SK-N-SH treated with all-trans-retinoic acid at 6 μM for 48 hours (cell line): ENCODE results near the gene FUT4.

ENCODE experiments used
- ATAC-seq: fragments of 200-7000 bp; cut with Tn5 transposase; 3 replicates; pipeline ENCODE4 v1.9.1; 2020; ENCODE audit warnings: mild to moderate bottlenecking, moderate library complexity
- ARNTL ChIP-seq: fragments of 450-650 bp; formaldehyde crosslinking; IDR thresholded peaks from 2 replicates; pipeline ENCODE4 v1.5.0; 2020; ENCODE audit warnings: low read depth, mild to moderate bottlenecking, moderate library complexity, borderline replicate concordance
- BACH2 ChIP-seq: fragments of 250-450 bp; sonication (Bioruptor Pico); IDR thresholded peaks from 2 replicates; pipeline ENCODE4 v1.9.0; 2021; ENCODE audit warnings: mild to moderate bottlenecking, borderline replicate concordance
- CREB5 ChIP-seq: fragments of 250-450 bp; sonication (Bioruptor Pico); IDR thresholded peaks from 2 replicates; pipeline ENCODE4 v1.5.1; 2020; ENCODE audit warnings: low read depth, mild to moderate bottlenecking, moderate library complexity
- CSDC2 ChIP-seq: fragments of 250-450 bp; sonication (Bioruptor Pico); IDR thresholded peaks from 2 replicates; pipeline ENCODE4 v1.5.0; 2020; ENCODE audit warnings: mild to moderate bottlenecking, moderate library complexity
- ESRRG ChIP-seq: fragments of 250-450 bp; sonication (Bioruptor Pico); IDR thresholded peaks from 2 replicates; pipeline ENCODE4 v1.6.1; 2021; ENCODE audit warnings: mild to moderate bottlenecking
- GLIS3 ChIP-seq: fragments of 250-450 bp; sonication (Bioruptor Pico); IDR thresholded peaks from 2 replicates; pipeline ENCODE4 v1.5.0; 2020; ENCODE audit warnings: mild to moderate bottlenecking, moderate library complexity
- ISL1 ChIP-seq: fragments of 250-450 bp; sonication (Bioruptor Pico); IDR thresholded peaks from 2 replicates; pipeline ENCODE4 v2.1.2; 2022; ENCODE audit warnings: mild to moderate bottlenecking, moderate library complexity
- OSR1 ChIP-seq: fragments of 250-450 bp; sonication (Bioruptor Pico); IDR thresholded peaks from 2 replicates; pipeline ENCODE4 v1.8.0; 2022; ENCODE audit warnings: moderate library complexity, mild to moderate bottlenecking, inconsistent platforms
- PPARA ChIP-seq: fragments of 250-450 bp; sonication (Bioruptor Pico); IDR thresholded peaks from 2 replicates; pipeline ENCODE4 v1.5.0; 2020; ENCODE audit warnings: mild to moderate bottlenecking, borderline replicate concordance
- RARB ChIP-seq: fragments of 250-450 bp; sonication (Bioruptor Pico); IDR thresholded peaks from 2 replicates; pipeline ENCODE4 v1.8.0; 2021; ENCODE audit warnings: mild to moderate bottlenecking, moderate library complexity
- SNAI2 ChIP-seq: fragments of 250-450 bp; sonication (Bioruptor Pico); IDR thresholded peaks from 2 replicates; pipeline ENCODE4 v1.5.0; 2020; ENCODE audit warnings: mild to moderate bottlenecking, moderate library complexity
- TCF4 ChIP-seq: fragments of 250-450 bp; sonication (Bioruptor Pico); IDR thresholded peaks from 2 replicates; pipeline ENCODE4 v1.8.0; 2021; ENCODE audit warnings: mild to moderate bottlenecking, moderate library complexity, borderline replicate concordance
- TOX ChIP-seq: fragments of 250-450 bp; sonication (Bioruptor Pico); IDR thresholded peaks from 2 replicates; pipeline ENCODE4 v1.8.0; 2021; ENCODE audit warnings: mild to moderate bottlenecking, moderate library complexity, borderline replicate concordance
- TSHZ2 ChIP-seq: fragments of 250-450 bp; sonication (Bioruptor Pico); IDR thresholded peaks from 2 replicates; pipeline ENCODE4 v1.5.0; 2020; ENCODE audit warnings: mild to moderate bottlenecking, moderate library complexity
- ZC3H10 ChIP-seq: fragments of 250-450 bp; sonication (Bioruptor Pico); IDR thresholded peaks from 2 replicates; pipeline ENCODE4 v1.5.1; 2021; ENCODE audit warnings: mild to moderate bottlenecking, moderate library complexity
- ZFP3 ChIP-seq: fragments of 250-450 bp; sonication (Bioruptor Pico); IDR thresholded peaks from 2 replicates; pipeline ENCODE4 v1.5.0; 2020; ENCODE audit warnings: mild to moderate bottlenecking, moderate library complexity
- ZNF565 ChIP-seq: fragments of 450-650 bp; formaldehyde crosslinking; conservative IDR thresholded peaks from 2 replicates; pipeline ENCODE4 v1.5.0; 2020; ENCODE audit warnings: low read depth, mild to moderate bottlenecking, moderate library complexity
- ZNF70 ChIP-seq: fragments of 450-650 bp; formaldehyde crosslinking; IDR thresholded peaks from 2 replicates; pipeline ENCODE4 v1.5.0; 2020; ENCODE audit warnings: mild to moderate bottlenecking, moderate library complexity
- TF ChIP-seq, protein P1 (sequence below): fragments of 250-450 bp; sonication (Bioruptor Pico); IDR thresholded peaks from 2 replicates; pipeline ENCODE4 v1.8.0; 2021; ENCODE audit warnings: low read depth, mild to moderate bottlenecking, moderate library complexity, borderline replicate concordance
- TF ChIP-seq, protein P2 (sequence below): fragments of 250-450 bp; sonication (Bioruptor Pico); IDR thresholded peaks from 2 replicates; pipeline ENCODE4 v1.5.1; 2021; ENCODE audit warnings: mild to moderate bottlenecking, moderate library complexity
- TF ChIP-seq, protein P3 (sequence below): fragments of 250-450 bp; sonication (Bioruptor Pico); IDR thresholded peaks from 2 replicates; pipeline ENCODE4 v1.8.0; 2020; ENCODE audit warnings: mild to moderate bottlenecking, moderate library complexity, borderline replicate concordance

The FUT4 gene

GRCh38 chr11:94590352-94591041, 46.8 kb downstream of the FUT4 start:
- no peak for ATAC-seq
- no peak for TF ChIP-seq TOX (CRISPR knock-in tag)
- TF ChIP-seq TSHZ2 (CRISPR knock-in tag), result no peak
- TF ChIP-seq ZC3H10 (CRISPR knock-in tag), result no peak
- TF ChIP-seq, protein P1, sequence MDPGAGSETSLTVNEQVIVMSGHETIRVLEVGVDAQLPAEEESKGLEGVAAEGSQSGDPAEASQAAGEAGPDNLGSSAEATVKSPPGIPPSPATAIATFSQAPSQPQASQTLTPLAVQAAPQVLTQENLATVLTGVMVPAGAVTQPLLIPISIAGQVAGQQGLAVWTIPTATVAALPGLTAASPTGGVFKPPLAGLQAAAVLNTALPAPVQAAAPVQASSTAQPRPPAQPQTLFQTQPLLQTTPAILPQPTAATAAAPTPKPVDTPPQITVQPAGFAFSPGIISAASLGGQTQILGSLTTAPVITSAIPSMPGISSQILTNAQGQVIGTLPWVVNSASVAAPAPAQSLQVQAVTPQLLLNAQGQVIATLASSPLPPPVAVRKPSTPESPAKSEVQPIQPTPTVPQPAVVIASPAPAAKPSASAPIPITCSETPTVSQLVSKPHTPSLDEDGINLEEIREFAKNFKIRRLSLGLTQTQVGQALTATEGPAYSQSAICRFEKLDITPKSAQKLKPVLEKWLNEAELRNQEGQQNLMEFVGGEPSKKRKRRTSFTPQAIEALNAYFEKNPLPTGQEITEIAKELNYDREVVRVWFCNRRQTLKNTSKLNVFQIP (CRISPR knock-in tag), result no peak
- TF ChIP-seq OSR1, result no peak
- no peak for TF ChIP-seq SNAI2 (CRISPR knock-in tag)
- TF ChIP-seq BACH2 (CRISPR knock-in tag), result no peak
- no peak for TF ChIP-seq CREB5 (CRISPR knock-in tag)
- no peak for TF ChIP-seq ZNF565
- TF ChIP-seq CSDC2 (CRISPR knock-in tag), result no peak
- TF ChIP-seq, protein P2, sequence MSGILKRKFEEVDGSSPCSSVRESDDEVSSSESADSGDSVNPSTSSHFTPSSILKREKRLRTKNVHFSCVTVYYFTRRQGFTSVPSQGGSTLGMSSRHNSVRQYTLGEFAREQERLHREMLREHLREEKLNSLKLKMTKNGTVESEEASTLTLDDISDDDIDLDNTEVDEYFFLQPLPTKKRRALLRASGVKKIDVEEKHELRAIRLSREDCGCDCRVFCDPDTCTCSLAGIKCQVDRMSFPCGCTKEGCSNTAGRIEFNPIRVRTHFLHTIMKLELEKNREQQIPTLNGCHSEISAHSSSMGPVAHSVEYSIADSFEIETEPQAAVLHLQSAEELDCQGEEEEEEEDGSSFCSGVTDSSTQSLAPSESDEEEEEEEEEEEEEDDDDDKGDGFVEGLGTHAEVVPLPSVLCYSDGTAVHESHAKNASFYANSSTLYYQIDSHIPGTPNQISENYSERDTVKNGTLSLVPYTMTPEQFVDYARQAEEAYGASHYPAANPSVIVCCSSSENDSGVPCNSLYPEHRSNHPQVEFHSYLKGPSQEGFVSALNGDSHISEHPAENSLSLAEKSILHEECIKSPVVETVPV (CRISPR knock-in tag), result no peak
- TF ChIP-seq, protein P3, sequence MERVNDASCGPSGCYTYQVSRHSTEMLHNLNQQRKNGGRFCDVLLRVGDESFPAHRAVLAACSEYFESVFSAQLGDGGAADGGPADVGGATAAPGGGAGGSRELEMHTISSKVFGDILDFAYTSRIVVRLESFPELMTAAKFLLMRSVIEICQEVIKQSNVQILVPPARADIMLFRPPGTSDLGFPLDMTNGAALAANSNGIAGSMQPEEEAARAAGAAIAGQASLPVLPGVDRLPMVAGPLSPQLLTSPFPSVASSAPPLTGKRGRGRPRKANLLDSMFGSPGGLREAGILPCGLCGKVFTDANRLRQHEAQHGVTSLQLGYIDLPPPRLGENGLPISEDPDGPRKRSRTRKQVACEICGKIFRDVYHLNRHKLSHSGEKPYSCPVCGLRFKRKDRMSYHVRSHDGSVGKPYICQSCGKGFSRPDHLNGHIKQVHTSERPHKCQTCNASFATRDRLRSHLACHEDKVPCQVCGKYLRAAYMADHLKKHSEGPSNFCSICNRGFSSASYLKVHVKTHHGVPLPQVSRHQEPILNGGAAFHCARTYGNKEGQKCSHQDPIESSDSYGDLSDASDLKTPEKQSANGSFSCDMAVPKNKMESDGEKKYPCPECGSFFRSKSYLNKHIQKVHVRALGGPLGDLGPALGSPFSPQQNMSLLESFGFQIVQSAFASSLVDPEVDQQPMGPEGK (CRISPR knock-in tag), result no peak
- TF ChIP-seq RARB (CRISPR knock-in tag), result no peak
- no peak for TF ChIP-seq ISL1 (CRISPR knock-in tag)
- TF ChIP-seq, all 23 proteins: peak for 0

- ATAC-seq, result peak; percentile 61; the same call in 2 of the 3 replicates
- TF ChIP-seq ESRRG (CRISPR knock-in tag) (no peak), TSHZ2 (CRISPR knock-in tag) (no peak), OSR1 (no peak), GLIS3 (CRISPR knock-in tag) (no peak), ZNF70 (CRISPR knock-in tag) (no peak), CREB5 (CRISPR knock-in tag) (no peak), ZFP3 (CRISPR knock-in tag) (no peak), ZC3H10 (CRISPR knock-in tag) (no peak), ARNTL (CRISPR knock-in tag) (no peak), ZNF565 (no peak), PPARA (CRISPR knock-in tag) (no peak), ISL1 (CRISPR knock-in tag) (no peak), BACH2 (CRISPR knock-in tag) (no peak), TCF4 (CRISPR knock-in tag) (no peak)
- TF ChIP-seq, protein P2 (CRISPR knock-in tag), result no peak
Measured at GRCh38 chr11:94593030-94593429, 49.3 kb downstream of the FUT4 start.
